ENCODE results near the gene C11orf52.
A peak's percentile ranks its signal among the peaks of the same experiment; 100 is the strongest.
"Not testable (repeated sequence)": the region's sequence is repeated elsewhere in the genome, so short reads cannot be mapped to it uniquely, and the experiment has no call there.

Gene C11orf52

DNA sequence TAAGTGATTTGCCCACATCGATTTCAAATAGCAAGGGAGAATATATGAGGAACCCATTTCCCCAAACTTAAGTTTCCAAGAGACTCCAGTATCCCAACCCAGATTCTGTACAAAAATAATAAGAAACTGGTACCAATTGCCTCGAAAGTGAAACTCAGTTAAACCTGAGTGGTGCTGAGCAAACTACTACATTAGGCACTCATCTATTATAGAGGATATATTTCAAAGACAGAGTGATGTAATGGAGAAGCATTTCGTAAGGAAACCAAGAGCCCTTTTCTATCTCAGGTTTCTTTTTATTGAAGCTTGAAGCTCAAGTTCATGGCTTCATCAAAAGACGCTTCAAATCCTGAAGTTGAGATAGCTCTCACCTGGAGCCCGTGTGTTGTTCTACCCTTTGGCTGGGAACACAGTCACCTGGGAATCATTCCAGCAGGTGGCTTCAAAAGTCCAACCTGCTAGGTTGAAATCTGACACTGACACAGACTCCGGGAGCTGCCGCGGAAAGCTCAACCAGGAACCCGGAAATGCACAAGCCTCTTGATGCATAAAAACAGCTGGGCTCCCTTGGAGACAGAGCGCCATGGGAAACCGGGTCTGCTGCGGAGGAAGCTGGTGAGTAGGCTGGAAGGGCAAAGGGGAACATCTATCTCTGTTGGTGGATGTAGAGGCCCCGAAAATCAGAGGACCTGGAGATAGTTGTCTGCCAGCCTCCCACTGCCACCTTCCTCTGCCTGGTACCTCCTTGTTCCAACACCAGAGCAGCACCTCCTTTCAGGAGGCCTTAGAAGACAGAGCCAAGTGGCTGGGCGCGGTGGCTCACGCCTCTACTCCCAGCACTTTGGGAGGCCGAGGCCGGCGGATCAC, at the start of gene C11orf52:
C11orf52 (plus strand) TSS at position 524 of the 867 bp plus-strand sequence; CDS start at position 584, 60 bp downstream.
- peak; percentile 62 for DNase-seq

DNA sequence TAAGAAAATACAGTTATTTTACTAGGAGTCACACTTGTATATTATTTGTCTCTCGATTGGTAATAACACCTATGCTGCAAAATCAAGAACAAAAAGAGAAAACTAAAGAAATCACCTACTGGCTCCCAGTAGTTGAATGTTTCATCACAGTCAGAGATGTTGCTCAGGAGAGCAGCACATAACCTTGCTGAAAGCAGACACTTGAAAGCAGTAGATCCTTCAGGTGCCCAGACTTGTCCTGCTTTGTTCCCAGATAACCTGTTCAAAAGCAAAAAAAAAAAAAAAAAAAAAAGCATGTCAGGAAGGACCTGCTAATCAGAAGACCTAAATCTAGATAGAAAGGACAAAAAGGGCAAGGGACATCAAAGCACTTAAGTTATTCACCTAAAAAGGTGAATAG, 48.6 kb upstream of the C11orf52 start:
- no peak for DNase-seq

DNA sequence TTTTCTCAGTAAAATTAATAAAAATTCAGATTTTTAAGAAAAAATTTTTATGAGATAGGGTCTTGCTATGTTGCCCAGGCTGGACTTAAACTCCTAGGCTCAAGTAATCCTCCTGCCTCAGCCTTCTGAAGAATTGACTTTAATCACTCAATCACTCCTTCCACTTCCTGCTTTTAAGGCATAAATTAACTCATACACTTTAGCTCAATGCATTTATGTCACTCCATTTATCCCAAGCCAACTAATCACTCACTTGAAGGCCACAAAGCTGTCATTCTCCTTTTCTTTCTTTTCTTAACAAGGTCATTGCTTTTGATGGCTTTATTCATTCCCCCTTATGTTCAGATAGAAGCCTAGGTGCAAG, 48.2 kb upstream of the C11orf52 start:
- DNase-seq = no peak

DNA sequence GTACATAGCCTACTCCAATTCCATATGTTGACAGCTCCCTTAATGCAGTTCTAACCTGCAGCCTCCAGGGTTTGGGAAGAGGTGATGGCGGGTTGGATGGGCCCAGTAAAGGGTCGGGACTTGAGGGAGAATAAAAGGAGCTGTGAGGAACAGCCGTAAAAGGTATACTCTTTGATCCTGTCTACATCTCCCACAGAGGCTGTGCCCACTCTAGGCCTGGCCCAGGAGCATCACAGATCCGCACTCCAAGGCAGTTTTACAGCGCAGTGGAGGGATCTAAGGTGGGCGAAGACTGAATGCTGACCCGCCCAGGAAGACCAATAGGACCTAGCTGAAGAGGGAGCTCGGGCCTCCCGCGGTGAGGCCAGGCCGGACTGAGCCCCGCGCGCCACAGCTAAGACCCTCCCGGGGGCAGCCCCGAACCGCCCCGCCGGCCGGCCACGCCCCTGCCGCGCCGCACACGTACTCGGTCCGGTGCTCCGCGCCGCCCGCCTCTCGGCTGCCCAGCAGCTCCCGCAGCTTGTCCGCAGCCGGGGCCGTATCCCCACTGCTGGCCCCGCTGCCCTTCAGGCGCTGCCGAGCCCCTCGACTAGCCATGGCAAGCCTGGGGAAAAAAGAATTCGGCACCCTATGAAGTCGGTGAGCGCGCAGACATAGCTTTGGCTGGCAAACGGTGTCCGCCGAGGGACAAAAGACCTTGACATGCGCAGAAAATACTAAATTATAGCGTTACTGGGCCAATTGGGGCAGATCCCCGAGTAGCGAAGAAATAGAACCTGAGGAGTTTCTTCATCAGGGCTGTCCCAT, 47.6 kb upstream of the C11orf52 start, which contains the start of gene ALG9:
ALG9 (minus strand) TSS at position 696 of the 807 bp plus-strand sequence; CDS start at position 597, 99 bp downstream.
- DNase-seq = peak; percentile 88

- peak; percentile 7 for DNase-seq
These were observed 47.0 kb upstream of the C11orf52 start for GRCh38 chr11:111871693-111872161.

DNA sequence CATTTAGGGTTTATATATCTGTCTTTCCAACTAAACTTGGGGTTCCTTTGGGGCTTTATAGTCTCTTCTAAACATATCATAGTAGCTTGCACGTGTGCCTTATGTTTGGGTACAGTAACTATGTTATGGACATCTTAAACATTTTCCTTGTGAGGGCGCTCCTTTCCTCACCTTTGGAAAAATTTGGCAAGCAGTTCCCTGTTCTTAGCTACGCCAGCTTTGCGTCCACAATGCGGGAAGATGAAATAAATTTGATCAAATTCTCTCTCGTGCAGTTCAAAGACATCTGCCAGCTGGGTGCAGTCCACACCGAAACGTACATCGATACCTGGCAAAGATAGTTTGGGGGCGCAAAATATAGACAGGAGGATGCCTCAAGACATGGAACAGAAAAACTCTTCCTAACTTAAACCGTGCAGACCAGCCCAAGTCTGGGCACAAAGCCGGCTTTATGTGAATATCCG, 40.3 kb upstream of the C11orf52 start:
- DNase-seq = peak; percentile 56

DNA sequence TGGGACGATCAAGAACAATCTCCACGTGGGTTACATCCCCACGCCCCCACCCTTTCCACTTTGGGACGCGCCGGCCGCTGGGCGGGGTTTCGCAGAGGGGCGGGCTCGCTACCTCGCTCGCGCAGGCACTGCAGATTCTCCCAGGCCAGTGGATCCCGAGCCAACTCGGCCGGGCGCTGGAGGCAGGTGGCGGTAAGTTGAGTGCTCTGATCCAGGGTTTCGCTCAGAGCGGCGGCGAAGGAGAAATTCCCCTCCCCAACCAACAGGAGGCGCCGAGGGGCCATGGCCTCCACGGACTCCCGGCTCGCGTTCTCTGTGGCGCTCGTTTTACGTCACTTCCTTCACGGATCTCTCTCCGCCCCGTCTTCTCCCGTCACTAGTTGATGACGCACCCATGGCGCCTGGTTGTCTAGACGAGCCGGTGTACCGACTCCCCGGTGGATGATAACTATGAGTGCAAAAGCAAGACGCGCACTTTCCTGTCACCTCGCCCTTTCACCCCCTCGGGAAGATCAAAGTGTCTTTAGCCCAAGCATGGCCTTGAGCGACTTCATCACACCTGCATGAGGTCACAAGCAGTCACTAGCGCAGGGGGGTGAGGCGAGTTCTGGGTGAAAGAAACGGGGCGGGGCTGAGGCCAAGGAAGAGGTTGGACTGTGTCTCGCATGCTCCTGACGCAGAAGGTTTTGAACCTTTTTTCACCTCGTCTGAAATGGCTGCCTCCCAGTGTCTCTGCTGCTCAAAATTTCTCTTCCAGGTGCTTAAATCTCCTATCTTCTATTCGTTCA, 39.7 kb upstream of the C11orf52 start, which contains the start of the genes CFAP68 and FDXACB1:
CFAP68 (plus strand) TSS at position 693 of the 788 bp plus-strand sequence; CDS start at position 713, 20 bp downstream.
FDXACB1 (minus strand) TSS at position 317 of the 788 bp plus-strand sequence; CDS start at position 284, 33 bp downstream.
- DNase-seq = peak; percentile 98

DNA sequence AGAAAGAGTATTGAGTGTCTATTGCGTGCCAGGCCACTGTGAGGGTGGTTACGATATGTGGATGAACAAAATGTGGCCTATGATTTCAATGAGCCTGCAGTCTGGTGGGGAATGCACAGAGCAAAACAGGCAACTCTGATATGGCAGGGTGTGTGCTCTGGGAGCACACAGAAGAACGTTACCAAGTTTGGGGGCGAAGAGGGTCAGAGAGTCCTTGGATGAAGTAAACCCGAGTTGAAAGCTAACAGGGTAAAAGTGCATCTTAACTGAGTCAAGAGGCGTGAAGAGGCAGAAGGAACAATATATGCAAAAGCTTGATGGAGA, 39.1 kb upstream of the C11orf52 start:
- DNase-seq = no peak

GRCh38 chr11:111882202-111882601, 36.5 kb upstream of the C11orf52 start:
- no peak for DNase-seq

- not testable (repeated sequence) for DNase-seq
These were observed 33.7 kb upstream of the C11orf52 start for GRCh38 chr11:111885053-111885452.

DNA sequence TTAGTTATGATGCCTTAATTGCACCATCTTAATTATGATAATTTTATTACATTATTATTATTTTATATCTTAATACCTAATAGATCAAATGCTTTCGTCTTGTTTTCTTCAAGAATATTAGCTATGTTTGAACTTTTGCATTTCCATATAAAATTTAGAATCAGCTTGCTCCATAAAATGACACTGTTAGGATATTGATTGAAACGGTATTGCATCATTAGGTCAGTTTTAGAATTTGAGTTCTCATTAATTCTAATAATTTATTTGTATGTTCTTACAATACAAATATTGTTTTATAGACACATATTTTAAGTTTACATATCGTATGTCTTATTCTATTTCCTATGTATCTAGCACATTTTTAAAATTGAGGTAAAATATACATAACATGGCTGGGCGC, 32.7 kb upstream of the C11orf52 start:
- DNase-seq = no peak

DNA sequence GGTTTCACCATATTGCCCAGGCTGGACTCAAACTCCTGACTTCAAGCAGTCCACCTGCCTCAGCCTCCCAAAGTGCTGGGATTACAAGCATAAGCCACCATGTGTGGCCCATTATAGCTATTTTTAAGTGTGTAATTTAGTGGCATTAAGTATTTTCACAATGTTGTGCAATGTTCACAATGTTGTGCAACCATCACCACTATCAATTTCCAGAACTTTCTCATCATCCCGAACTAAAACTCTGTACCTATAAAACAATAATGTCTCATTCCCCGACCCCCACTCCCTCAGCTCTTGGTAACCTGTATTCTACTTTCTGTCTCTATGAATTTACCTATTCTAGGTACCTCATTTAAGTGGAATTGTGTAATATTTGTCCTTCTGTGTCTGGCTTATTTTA, 31.9 kb upstream of the C11orf52 start:
- DNase-seq = no peak

GRCh38 chr11:111905411-111905810, 13.3 kb upstream of the C11orf52 start:
- DNase-seq = peak; percentile 70

- DNase-seq = no peak
These were observed 12.0 kb upstream of the C11orf52 start for GRCh38 chr11:111906680-111907079.

GRCh38 chr11:111908639-111909305, 9.9 kb upstream of the C11orf52 start:
- DNase-seq = no peak

DNA sequence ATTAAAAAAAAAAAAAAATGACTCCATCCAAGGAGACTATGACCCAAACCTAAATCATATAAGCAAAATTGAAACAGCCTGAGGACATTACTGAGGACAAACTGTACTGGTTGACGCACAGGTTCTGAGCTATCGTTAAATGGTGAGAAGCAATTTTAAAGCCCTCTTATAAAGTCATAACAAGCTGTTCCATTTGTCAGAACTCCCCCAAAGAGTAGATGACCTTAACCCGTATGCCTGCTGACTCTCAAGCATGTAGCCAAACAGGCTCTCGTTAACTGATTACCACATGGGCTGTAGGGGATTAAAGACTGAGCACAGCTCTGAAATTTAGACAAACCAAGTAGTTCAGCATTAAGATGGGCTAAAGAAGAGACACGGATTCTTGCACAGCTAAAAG, 9.3 kb upstream of the C11orf52 start:
- DNase-seq = no peak

DNA sequence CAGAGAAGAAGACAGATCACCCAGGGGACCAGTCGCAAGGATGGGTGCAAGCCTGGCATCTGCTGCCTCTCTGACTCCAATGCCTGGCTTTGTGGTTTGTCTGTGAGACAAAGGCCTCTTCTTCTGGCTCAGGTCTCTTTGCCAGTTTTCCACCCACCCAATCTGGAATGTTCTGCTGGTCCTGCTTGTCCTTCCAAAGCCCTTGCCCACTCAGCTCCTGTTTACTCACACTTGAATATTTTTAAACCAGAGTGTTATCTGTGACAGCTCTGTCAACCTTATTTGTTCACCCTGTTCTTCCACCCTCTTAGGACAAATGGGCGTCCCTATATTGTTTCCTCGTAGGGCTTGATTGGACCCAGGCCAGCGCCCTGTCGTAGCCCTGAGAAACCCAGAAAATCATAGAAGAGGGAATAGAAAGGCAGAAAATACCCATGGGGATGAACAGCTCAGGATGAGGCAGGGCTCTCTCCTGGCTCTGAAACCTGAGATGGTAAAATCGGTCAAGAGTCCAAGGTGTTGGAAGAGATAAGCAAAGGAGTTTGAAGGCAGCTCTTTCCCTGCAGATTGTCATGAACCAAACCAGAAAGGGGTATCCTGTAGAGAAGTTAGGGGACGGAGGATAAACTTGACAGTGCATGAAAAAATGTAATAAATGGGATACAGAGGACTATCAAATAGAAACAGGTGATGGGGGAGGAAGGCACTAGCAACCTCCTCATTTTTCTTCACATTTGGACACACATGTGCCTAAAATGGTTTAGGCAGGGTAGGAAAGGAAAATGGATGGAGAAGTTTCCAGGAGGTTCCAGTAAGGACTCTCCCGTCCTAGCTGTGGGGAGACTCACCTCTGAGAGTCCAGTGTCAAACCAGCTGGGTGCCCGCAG, 7.8 kb upstream of the C11orf52 start:
- DNase-seq = no peak

GRCh38 chr11:111911563-111912401, 6.9 kb upstream of the C11orf52 start, which contains the start of gene CRYAB:
CRYAB (minus strand) TSS chr11:111911770; CDS start chr11:111911724, 46 bp downstream.
- peak; percentile 96 for DNase-seq

DNA sequence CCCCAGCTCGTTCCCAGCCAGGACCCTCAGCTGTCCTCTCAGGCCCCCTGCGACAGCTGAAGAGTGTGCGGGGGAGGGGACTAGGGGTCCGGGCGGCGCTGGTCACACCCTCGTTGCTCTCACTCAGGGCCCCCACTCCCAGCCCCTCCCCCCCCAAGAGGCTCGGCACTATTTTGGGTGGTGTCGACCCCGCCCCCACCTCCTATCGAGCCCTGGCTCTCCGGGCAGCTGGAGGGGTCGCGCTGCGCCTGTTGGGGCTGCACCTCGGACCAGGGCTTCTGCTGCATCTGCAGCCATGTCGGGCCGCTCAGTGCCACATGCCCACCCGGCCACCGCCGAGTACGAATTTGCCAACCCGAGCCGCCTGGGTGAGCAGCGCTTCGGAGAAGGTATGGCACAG, 6.2 kb upstream of the C11orf52 start, which contains the start of gene HSPB2:
HSPB2 (plus strand) TSS at position 200 of the 400 bp plus-strand sequence; CDS start at position 296, 96 bp downstream.
- no peak for DNase-seq
